ENCODE measurements around the gene DAAM2.

- TF ChIP-seq POLR2A (IDR thresholded peaks at IDR 0.05) (no peak), POLR2AphosphoS5 (IDR thresholded peaks at IDR 0.05; ENCODE audit: insufficient read depth in 1 of 2, low read depth in 1 of 2) (no peak)
- TF ChIP-seq, protein P1, sequence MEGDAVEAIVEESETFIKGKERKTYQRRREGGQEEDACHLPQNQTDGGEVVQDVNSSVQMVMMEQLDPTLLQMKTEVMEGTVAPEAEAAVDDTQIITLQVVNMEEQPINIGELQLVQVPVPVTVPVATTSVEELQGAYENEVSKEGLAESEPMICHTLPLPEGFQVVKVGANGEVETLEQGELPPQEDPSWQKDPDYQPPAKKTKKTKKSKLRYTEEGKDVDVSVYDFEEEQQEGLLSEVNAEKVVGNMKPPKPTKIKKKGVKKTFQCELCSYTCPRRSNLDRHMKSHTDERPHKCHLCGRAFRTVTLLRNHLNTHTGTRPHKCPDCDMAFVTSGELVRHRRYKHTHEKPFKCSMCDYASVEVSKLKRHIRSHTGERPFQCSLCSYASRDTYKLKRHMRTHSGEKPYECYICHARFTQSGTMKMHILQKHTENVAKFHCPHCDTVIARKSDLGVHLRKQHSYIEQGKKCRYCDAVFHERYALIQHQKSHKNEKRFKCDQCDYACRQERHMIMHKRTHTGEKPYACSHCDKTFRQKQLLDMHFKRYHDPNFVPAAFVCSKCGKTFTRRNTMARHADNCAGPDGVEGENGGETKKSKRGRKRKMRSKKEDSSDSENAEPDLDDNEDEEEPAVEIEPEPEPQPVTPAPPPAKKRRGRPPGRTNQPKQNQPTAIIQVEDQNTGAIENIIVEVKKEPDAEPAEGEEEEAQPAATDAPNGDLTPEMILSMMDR (IDR thresholded peaks at IDR 0.05): no peak
Measured at GRCh38 chr6:39881851-39882530, 89.8 kb downstream of the DAAM2 start.

Data from vagina (tissue), 2 donors.